PC-9 (cell line): ENCODE measurements around the gene GLRA3. TPM values are rescaled to one million over a fixed set of nuclear protein-coding genes. Genes with fewer than 3 reads are reported as not detected.

Source experiments
- BruUV-seq: library from RNA; stranded (reverse); fragments of 400-500 nt; replicated peaks from 2 replicates; lab custom pipeline; 2021; lab: Mats Ljungman, UMichigan
- CTCF ChIA-PET: fragments of 300-600 bp; sonication (Branson Sonifier 250); formaldehyde crosslinking; loops from one replicate; lab custom pipeline; 2022; ENCODE audit warnings: antibody characterized with exemption; lab: Charles Lee
- POLR2A ChIA-PET: fragments of 300-600 bp; sonication (Branson Sonifier 250); formaldehyde crosslinking; loops from one replicate; lab custom pipeline; 2022; ENCODE audit warnings: antibody characterized with exemption; ENCODE audit not compliant: unreplicated experiment; lab: Charles Lee
- DNase-seq, 2 experiments: peaks; one replicate each; pipeline versions ENCODE4 v3.0.0 to v3.0.0-alpha.2; 2015 to 2022; ENCODE audit warnings: mixed read lengths in 1 of 2
- H2AFZ ChIP-seq: fragments of 200-600 bp; sonication (generic); 2 replicates; pipeline ENCODE4 v1.8.1; 2017; ENCODE audit warnings: antibody characterized with exemption
- H3F3A ChIP-seq: fragments of 200-600 bp; sonication (generic); 2 replicates; pipeline ENCODE4 v1.8.1; 2017; ENCODE audit warnings: antibody characterized with exemption, mild to moderate bottlenecking, low read depth; ENCODE audit not compliant: insufficient read depth
- H3K27ac ChIP-seq: fragments of 200-600 bp; sonication (generic); 2 replicates; pipeline ENCODE4 v1.6.1; 2016; ENCODE audit warnings: mixed run types
- H3K27me3 ChIP-seq: fragments of 200-600 bp; sonication (generic); 2 replicates; pipeline ENCODE4 v1.6.1; 2016; ENCODE audit warnings: low read depth, mixed run types; ENCODE audit not compliant: insufficient read depth
- H3K36me3 ChIP-seq: fragments of 200-600 bp; sonication (generic); 2 replicates; pipeline ENCODE4 v1.6.1; 2016; ENCODE audit warnings: low read depth, mixed run types
- H3K4me1 ChIP-seq: fragments of 200-600 bp; sonication (generic); replicated peaks from 2 replicates; pipeline ENCODE4 v1.6.1; 2016; ENCODE audit warnings: mixed run types; ENCODE audit not compliant: insufficient read depth
- H3K4me2 ChIP-seq: fragments of 200-600 bp; sonication (generic); 2 replicates; pipeline ENCODE4 v1.6.1; 2017; ENCODE audit warnings: mixed run types
- H3K4me3 ChIP-seq: fragments of 200-600 bp; sonication (generic); 2 replicates; pipeline ENCODE4 v1.6.1; 2016; ENCODE audit warnings: mixed run types
- H3K79me2 ChIP-seq: fragments of 200-600 bp; sonication (generic); 2 replicates; pipeline ENCODE4 v1.6.1; 2017; ENCODE audit warnings: low read depth, mixed run types
- H3K9me2 ChIP-seq: fragments of 200-600 bp; sonication (generic); 2 replicates; pipeline ENCODE4 v1.8.1; 2017; ENCODE audit warnings: mild to moderate bottlenecking; ENCODE audit not compliant: insufficient read depth
- H3K9me3 ChIP-seq: fragments of 200-600 bp; sonication (generic); 2 replicates; pipeline ENCODE4 v1.8.1; 2016; ENCODE audit warnings: low read depth; ENCODE audit not compliant: insufficient read depth
- H4K20me1 ChIP-seq: fragments of 200-600 bp; sonication (generic); 2 replicates; pipeline ENCODE4 v1.8.1; 2017; ENCODE audit not compliant: insufficient read depth
- EZH2 ChIP-seq: fragments of 200-600 bp; sonication (generic); IDR thresholded peaks from 2 replicates; pipeline ENCODE4 v1.8.0; 2017; ENCODE audit warnings: antibody characterized with exemption, low read depth
- intact Hi-C: fragments of 100-400 bp; cut with micrococcal nuclease; formaldehyde crosslinking; loops from one replicate; pipeline ENCODE4 v1.10.0; 2022; ENCODE audit not compliant: unreplicated experiment
- total RNA-seq: library from RNA; stranded (reverse); gene quantifications from 2 replicates; pipeline ENCODE4 v1.2.3, GENCODE V29; 2021
- TF ChIP-seq, protein P1 (sequence below): fragments of 200-600 bp; sonication (generic); conservative IDR thresholded peaks from 2 replicates; pipeline ENCODE4 v1.6.1; 2017; ENCODE audit warnings: mixed run types, antibody characterized with exemption, mild to moderate bottlenecking, moderate library complexity

Gene GLRA3
- total RNA-seq, 1 experiment from 2014 or later = 0.39 TPM

DNA sequence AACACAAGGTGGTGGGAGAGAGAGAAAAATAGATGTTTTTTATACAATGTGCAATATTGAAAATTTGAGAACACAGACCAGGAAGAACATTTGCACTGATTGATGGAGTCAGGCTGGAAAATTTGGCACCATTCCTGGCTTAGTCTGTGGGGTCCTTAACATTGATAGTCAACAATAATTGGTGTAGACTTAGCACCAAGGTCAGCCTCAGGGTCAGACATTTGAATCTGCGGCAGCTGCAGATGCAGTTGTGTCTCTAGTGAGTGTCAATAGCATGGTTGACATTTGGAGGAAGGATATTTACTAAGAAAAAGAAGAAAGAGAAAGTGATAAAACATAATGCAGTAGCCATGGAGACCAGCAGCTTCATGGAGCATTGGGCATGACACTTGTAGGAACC, 31.5 kb upstream of the GLRA3 start:
- no peak overlapping the region for H2AFZ ChIP-seq
- DNase-seq = no peak
- no peaks in the 10 kb centered on the region for H3K79me2 ChIP-seq
- intact Hi-C loops = no loop called here
- H4K20me1 ChIP-seq = no peaks in the 10 kb centered on the region
- ChIA-PET POLR2A (no interaction called here), CTCF (no interaction called here)
- no peak overlapping the region for H3K4me2 ChIP-seq
- no peak overlapping the region for H3K27ac ChIP-seq
- no peaks in the 10 kb centered on the region for H3K36me3 ChIP-seq
- BruUV-seq = no TSS peak
- no peak overlapping the region for H3K4me3 ChIP-seq
- no peaks in the 10 kb centered on the region for H3K9me2 ChIP-seq
- H3F3A ChIP-seq = no peaks in the 10 kb centered on the region
- no peaks in the 10 kb centered on the region for H3K9me3 ChIP-seq
- TF ChIP-seq EZH2 = no peak
- TF ChIP-seq, protein P1, sequence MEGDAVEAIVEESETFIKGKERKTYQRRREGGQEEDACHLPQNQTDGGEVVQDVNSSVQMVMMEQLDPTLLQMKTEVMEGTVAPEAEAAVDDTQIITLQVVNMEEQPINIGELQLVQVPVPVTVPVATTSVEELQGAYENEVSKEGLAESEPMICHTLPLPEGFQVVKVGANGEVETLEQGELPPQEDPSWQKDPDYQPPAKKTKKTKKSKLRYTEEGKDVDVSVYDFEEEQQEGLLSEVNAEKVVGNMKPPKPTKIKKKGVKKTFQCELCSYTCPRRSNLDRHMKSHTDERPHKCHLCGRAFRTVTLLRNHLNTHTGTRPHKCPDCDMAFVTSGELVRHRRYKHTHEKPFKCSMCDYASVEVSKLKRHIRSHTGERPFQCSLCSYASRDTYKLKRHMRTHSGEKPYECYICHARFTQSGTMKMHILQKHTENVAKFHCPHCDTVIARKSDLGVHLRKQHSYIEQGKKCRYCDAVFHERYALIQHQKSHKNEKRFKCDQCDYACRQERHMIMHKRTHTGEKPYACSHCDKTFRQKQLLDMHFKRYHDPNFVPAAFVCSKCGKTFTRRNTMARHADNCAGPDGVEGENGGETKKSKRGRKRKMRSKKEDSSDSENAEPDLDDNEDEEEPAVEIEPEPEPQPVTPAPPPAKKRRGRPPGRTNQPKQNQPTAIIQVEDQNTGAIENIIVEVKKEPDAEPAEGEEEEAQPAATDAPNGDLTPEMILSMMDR = no peak
- H3K27me3 ChIP-seq = no peaks in the 10 kb centered on the region
- H3K4me1 ChIP-seq = no peaks in the 10 kb centered on the region

DNA sequence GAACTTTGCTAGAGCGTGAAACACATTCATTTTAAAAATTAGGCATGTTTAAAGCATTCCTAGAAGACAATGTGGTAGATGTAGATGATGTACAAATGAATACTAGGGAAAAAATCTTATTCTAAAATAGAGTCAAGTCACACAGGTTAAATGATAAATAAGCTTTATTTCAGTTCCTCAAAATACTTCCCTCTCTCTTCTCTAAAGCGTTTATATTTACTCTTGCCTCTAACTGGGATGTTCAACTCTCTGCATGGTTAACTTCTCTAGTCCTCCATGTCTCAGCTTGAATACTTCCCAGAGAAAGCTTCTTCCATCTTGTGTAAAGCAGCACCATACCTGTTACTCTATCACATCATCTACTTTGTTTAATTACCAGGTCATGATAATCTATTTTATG, 30.9 kb upstream of the GLRA3 start:
- Histone ChIP-seq H3K27ac (no peak overlapping the region), H3F3A (no peaks in the 10 kb centered on the region), H3K9me2 (no peaks in the 10 kb centered on the region), H3K4me1 (no peaks in the 10 kb centered on the region), H3K36me3 (no peaks in the 10 kb centered on the region), H3K27me3 (no peaks in the 10 kb centered on the region), H4K20me1 (no peaks in the 10 kb centered on the region), H3K79me2 (no peaks in the 10 kb centered on the region), H3K4me2 (no peak overlapping the region), H3K4me3 (no peak overlapping the region), H3K9me3 (no peaks in the 10 kb centered on the region), H2AFZ (no peak overlapping the region)
- intact Hi-C loops = no loop called here
- POLR2A ChIA-PET = no interaction called here
- no TSS peak for BruUV-seq
- TF ChIP-seq, protein P1 = no peak
- DNase-seq = no peak
- CTCF ChIA-PET = no interaction called here

DNA sequence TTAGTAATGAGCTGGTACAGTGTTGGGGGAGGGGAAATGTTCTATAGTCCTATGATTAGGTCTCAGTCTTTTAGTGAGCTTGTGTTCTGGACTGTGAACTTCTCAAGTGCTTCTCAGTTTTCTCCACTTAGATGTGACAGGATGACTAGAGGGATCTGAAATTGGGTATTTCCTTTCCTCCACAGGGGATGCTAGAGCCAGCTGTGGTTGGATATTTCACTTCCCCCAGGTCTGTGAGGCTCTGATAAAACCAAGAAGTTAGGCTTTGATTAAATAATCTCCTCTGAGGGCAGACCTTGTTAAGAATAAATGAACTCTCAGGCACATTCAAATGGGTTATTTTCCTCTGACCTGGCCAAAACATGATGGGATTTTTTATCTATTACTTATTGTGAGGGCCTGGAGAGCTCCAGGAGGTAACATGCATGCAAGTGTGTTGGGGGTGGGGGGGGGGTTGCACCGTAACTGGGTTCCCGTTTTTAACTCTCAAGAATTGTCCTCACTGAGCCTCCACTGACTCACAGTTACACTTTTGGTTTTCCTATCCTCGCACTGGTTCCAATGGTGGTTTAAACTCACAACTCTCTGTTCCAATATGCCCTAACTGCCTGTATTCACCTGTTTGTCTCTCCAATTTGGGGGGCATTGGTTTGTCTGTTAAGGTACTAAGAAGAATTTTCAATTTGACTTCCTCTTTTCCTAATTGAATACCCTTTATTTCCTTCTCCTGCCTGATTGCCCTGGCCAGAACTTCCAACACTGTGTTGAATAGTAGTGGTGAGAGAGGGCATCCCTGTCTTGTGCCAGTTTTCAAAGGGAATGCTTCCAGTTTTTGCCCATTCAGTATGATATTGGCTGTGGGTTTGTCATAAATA, 28.1 kb upstream of the GLRA3 start:
- Histone ChIP-seq H3K4me3 (no peak overlapping the region), H3K9me2 (no peaks in the 10 kb centered on the region), H3K9me3 (no peaks in the 10 kb centered on the region), H3F3A (no peaks in the 10 kb centered on the region), H2AFZ (no peak overlapping the region), H3K79me2 (no peaks in the 10 kb centered on the region), H4K20me1 (no peaks in the 10 kb centered on the region), H3K27me3 (no peaks in the 10 kb centered on the region), H3K4me2 (no peak overlapping the region), H3K4me1 (no peaks in the 10 kb centered on the region), H3K27ac (no peak overlapping the region), H3K36me3 (no peaks in the 10 kb centered on the region)
- DNase-seq = no peak
- ChIA-PET CTCF (no interaction called here), POLR2A (no interaction called here)
- BruUV-seq = no TSS peak
- intact Hi-C loops = no loop called here
- TF ChIP-seq, protein P1 = no peak
- no peak for TF ChIP-seq EZH2
